HCT116 (cell line): ENCODE data around the gene RP9. TPM values are rescaled to one million over a fixed set of nuclear protein-coding genes. Genes with fewer than 3 reads are reported as not detected.

Source experiments
- ATAC-seq: fragments of 200-7000 bp; cut with Tn5 transposase; 2 replicates; pipeline ENCODE4 v1.9.1; 2020; ENCODE audit warnings: mild to moderate bottlenecking, moderate library complexity
- BruUV-seq: library from RNA; stranded (reverse); fragments of 400-500 nt; replicated peaks from 2 replicates; lab custom pipeline; 2021; lab: Mats Ljungman, UMichigan
- CTCF ChIA-PET: fragments of 300-600 bp; sonication (Branson Sonifier 250); formaldehyde crosslinking; loops from one replicate; lab custom pipeline; 2021; ENCODE audit warnings: antibody characterized with exemption; lab: Charles Lee
- POLR2A ChIA-PET: fragments of 300-600, 350-600 bp; sonication (Branson Sonifier 250); formaldehyde crosslinking; loops from one replicate; lab custom pipeline; 2021; ENCODE audit warnings: antibody characterized with exemption; lab: Charles Lee
- RAD21 ChIA-PET, 2 experiments: fragments of 300-600 bp; sonication (Branson Sonifier 250); formaldehyde crosslinking; loops; one replicate each; lab custom pipeline; 2023; ENCODE audit warnings: low total read pairs in 2 of 2; ENCODE audit not compliant: uncharacterized antibody in 2 of 2, unreplicated experiment in 2 of 2, low non-redundant PET in 1 of 2; lab: Charles Lee
- DNase-seq: peaks from one replicate; pipeline ENCODE4 v3.0.0-alpha.2; 2010; ENCODE audit warnings: low read depth, low spot score
- H2AFZ ChIP-seq: fragments of 200-600 bp; shearing (Covaris generic), sonication (generic); 2 replicates; pipeline ENCODE4 v1.6.1; 2017; ENCODE audit warnings: low read depth, mixed run types, mixed read lengths, antibody characterized with exemption, low read length; ENCODE audit not compliant: poor library complexity, severe bottlenecking
- H3K27ac ChIP-seq: 2 replicates; pipeline ENCODE4 v1.5.1; 2012; ENCODE audit warnings: low read depth, low read length
- H3K27me3 ChIP-seq: fragments of 200-600 bp; sonication (generic); 2 replicates; pipeline ENCODE4 v1.6.1; 2016; ENCODE audit warnings: mixed run types, low read length, mixed read lengths; ENCODE audit not compliant: insufficient read depth
- H3K36me3 ChIP-seq, 2 experiments: fragments of 200-500 bp in 1 of 2; fragments of 200-600 bp in 1 of 2; sonication (Bioruptor generic) in 1 of 2; sonication (generic) in 1 of 2; 2 replicates each; pipeline versions ENCODE4 v1.5.1 to v1.6.1; 2014 to 2016; ENCODE audit warnings: low read length in 2 of 2, inconsistent platforms in 1 of 2, mixed read lengths in 1 of 2, mixed run types in 1 of 2; ENCODE audit not compliant: insufficient read depth in 2 of 2, control insufficient read depth in 1 of 2
- H3K4me1 ChIP-seq, 2 experiments: fragments of 200-600 bp in 1 of 2; sonication (generic) in 1 of 2; 2 replicates each; pipeline versions ENCODE4 v1.5.1 to v1.6.1; 2012 to 2017; ENCODE audit warnings: low read length in 2 of 2, inconsistent platforms in 1 of 2, mild to moderate bottlenecking in 1 of 2, mixed read lengths in 1 of 2, mixed run types in 1 of 2, moderate library complexity in 1 of 2; ENCODE audit not compliant: insufficient read depth in 2 of 2, control insufficient read depth in 1 of 2
- H3K4me2 ChIP-seq: fragments of 200-600 bp; sonication (generic); 2 replicates; pipeline ENCODE4 v1.6.1; 2017; ENCODE audit warnings: mixed run types, low read length, mixed read lengths
- H3K4me3 ChIP-seq, 2 experiments: fragments of 200-600 bp in 1 of 2; sonication (generic) in 1 of 2; replicated peaks in 1 of 2; 2 replicates each; pipeline ENCODE4 v1.5.1; 2011 to 2016; ENCODE audit warnings: low read length in 2 of 2, control low read depth in 1 of 2, low read depth in 1 of 2, mild to moderate bottlenecking in 1 of 2, mixed read lengths in 1 of 2, mixed run types in 1 of 2
- H3K79me2 ChIP-seq: fragments of 200-600 bp; sonication (generic); 2 replicates; pipeline ENCODE4 v1.6.1; 2017; ENCODE audit warnings: mild to moderate bottlenecking, mixed run types, low read length, moderate library complexity, mixed read lengths; ENCODE audit not compliant: insufficient read depth
- H3K9ac ChIP-seq: fragments of 200-600 bp; sonication (generic); 2 replicates; pipeline ENCODE4 v1.6.1; 2016; ENCODE audit warnings: low read length, mixed read lengths
- H3K9me2 ChIP-seq: fragments of 200-600 bp; sonication (generic), shearing (Covaris generic); 2 replicates; pipeline ENCODE4 v1.6.1; 2017; ENCODE audit warnings: mixed run types, mild to moderate bottlenecking, moderate library complexity; ENCODE audit not compliant: insufficient read depth
- H3K9me3 ChIP-seq, 2 experiments: fragments of 200-500 bp in 1 of 2; fragments of 200-600 bp in 1 of 2; sonication (Bioruptor generic) in 1 of 2; sonication (generic) in 1 of 2; 2 replicates each; pipeline ENCODE4 v1.6.1; 2014 to 2017; ENCODE audit warnings: low read length in 2 of 2, mixed read lengths in 2 of 2, inconsistent platforms in 1 of 2, low read depth in 1 of 2, mild to moderate bottlenecking in 1 of 2, mixed run types in 1 of 2, moderate library complexity in 1 of 2; ENCODE audit not compliant: control insufficient read depth in 1 of 2, insufficient read depth in 1 of 2
- H4K20me1 ChIP-seq: fragments of 200-600 bp; sonication (generic), shearing (Covaris generic); 2 replicates; pipeline ENCODE4 v1.6.1; 2017; ENCODE audit warnings: mixed run types, mild to moderate bottlenecking, moderate library complexity; ENCODE audit not compliant: insufficient read depth
- CEBPB ChIP-seq: IDR thresholded peaks from 2 replicates; pipeline ENCODE4 v1.6.1; 2012; ENCODE audit warnings: low read depth
- ELF1 ChIP-seq: IDR thresholded peaks from 2 replicates; pipeline ENCODE4 v1.6.1; 2012; ENCODE audit warnings: low read depth, borderline replicate concordance
- EZH2 ChIP-seq: fragments of 200-600 bp; sonication (generic); IDR thresholded peaks from 2 replicates; pipeline ENCODE4 v1.6.1; 2017; ENCODE audit warnings: antibody characterized with exemption, mixed run types
- EZH2phosphoT487 ChIP-seq: fragments of 200-600 bp; IDR thresholded peaks from 2 replicates; pipeline ENCODE4 v1.6.1; 2018; ENCODE audit warnings: antibody characterized with exemption, borderline replicate concordance
- JUND ChIP-seq: IDR thresholded peaks from 2 replicates; pipeline ENCODE4 v1.6.1; 2012
- RAD21 ChIP-seq: IDR thresholded peaks from 2 replicates; pipeline ENCODE4 v1.6.1; 2012; ENCODE audit warnings: low read depth, mild to moderate bottlenecking
- REST ChIP-seq: IDR thresholded peaks from 2 replicates; pipeline ENCODE4 v1.6.1; 2012; ENCODE audit warnings: low read depth
- SIN3A ChIP-seq: IDR thresholded peaks from 2 replicates; pipeline ENCODE4 v1.6.1; 2012; ENCODE audit warnings: low read depth
- SRF ChIP-seq: IDR thresholded peaks from 2 replicates; pipeline ENCODE4 v1.6.1; 2012; ENCODE audit warnings: low read depth
- YY1 ChIP-seq: IDR thresholded peaks from 2 replicates; pipeline ENCODE4 v1.6.1; 2011; ENCODE audit warnings: low read length, low read depth, moderate library complexity, mild to moderate bottlenecking; ENCODE audit not compliant: insufficient replicate concordance; ENCODE audit errors: extremely low read depth
- ZFX ChIP-seq: fragments of 450-650 bp; IDR thresholded peaks from 2 replicates; pipeline ENCODE4 v1.6.1; 2017
- ZNF274 ChIP-seq: fragments of 200-500 bp; sonication (Bioruptor generic); IDR thresholded peaks from 2 replicates; pipeline ENCODE4 v1.6.1; 2014; ENCODE audit warnings: mild to moderate bottlenecking, low read depth, low read length, inconsistent platforms
- intact Hi-C: fragments of 100-400 bp; cut with micrococcal nuclease; formaldehyde crosslinking; loops from 2 replicates; pipeline ENCODE4 v1.10.0; 2022
- total RNA-seq: library from RNA; stranded (reverse); gene quantifications from one replicate; pipeline ENCODE4 v1.2.1, GENCODE V29; 2021; ENCODE audit not compliant: unreplicated experiment
- TF ChIP-seq, protein P1 (sequence below), 3 experiments: fragments of 200-600 bp in 1 of 3; sonication (generic) in 1 of 3; IDR thresholded peaks in 2 of 3; conservative IDR thresholded peaks in 1 of 3; 2 replicates each; pipeline ENCODE4 v1.5.1; 2012 to 2017; ENCODE audit warnings: low read depth in 2 of 3, low read length in 2 of 3, antibody characterized with exemption in 1 of 3, borderline replicate concordance in 1 of 3, control low read depth in 1 of 3, mild to moderate bottlenecking in 1 of 3, mixed read lengths in 1 of 3, mixed run types in 1 of 3, moderate library complexity in 1 of 3; ENCODE audit not compliant: insufficient read depth in 1 of 3

The RP9 gene
- total RNA-seq, 1 experiment from 2014 or later = 14.2 TPM

GRCh38 chr7:33152087-33152486 lies 42.9 kb upstream of the RP9 start:
- H3K36me3 ChIP-seq = no peaks in the 10 kb centered on the region
- ChIA-PET POLR2A (no interaction called here), RAD21 (no interaction called here), CTCF (no interaction called here)
- H3K27me3 ChIP-seq = no peaks in the 10 kb centered on the region
- no peaks in the 10 kb centered on the region for H3K9me3 ChIP-seq
- no peaks in the 10 kb centered on the region for H3K4me1 ChIP-seq
- H3K27ac ChIP-seq = no peak overlapping the region
- H3K4me3 ChIP-seq = no peak overlapping the region
- intact Hi-C loops = no loop called here
- no peaks in the 10 kb centered on the region for H3K79me2 ChIP-seq
- no TSS peak for BruUV-seq
- H4K20me1 ChIP-seq = no peaks in the 10 kb centered on the region
- no peak overlapping the region for H2AFZ ChIP-seq
- ATAC-seq (no peak), DNase-seq (no peak)
- TF ChIP-seq REST = no peak
- no peak for TF ChIP-seq SRF
- TF ChIP-seq SIN3A = no peak
- TF ChIP-seq ZNF274 = no peak
- TF ChIP-seq RAD21 = no peak
- TF ChIP-seq JUND = no peak
- no peak for TF ChIP-seq ZFX
- TF ChIP-seq ELF1 = no peak
- TF ChIP-seq YY1 = no peak
- TF ChIP-seq, protein P1, sequence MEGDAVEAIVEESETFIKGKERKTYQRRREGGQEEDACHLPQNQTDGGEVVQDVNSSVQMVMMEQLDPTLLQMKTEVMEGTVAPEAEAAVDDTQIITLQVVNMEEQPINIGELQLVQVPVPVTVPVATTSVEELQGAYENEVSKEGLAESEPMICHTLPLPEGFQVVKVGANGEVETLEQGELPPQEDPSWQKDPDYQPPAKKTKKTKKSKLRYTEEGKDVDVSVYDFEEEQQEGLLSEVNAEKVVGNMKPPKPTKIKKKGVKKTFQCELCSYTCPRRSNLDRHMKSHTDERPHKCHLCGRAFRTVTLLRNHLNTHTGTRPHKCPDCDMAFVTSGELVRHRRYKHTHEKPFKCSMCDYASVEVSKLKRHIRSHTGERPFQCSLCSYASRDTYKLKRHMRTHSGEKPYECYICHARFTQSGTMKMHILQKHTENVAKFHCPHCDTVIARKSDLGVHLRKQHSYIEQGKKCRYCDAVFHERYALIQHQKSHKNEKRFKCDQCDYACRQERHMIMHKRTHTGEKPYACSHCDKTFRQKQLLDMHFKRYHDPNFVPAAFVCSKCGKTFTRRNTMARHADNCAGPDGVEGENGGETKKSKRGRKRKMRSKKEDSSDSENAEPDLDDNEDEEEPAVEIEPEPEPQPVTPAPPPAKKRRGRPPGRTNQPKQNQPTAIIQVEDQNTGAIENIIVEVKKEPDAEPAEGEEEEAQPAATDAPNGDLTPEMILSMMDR (IDR thresholded peaks at IDR 0.05 in 2 of 3, conservative IDR thresholded peaks at IDR 0.05 in 1 of 3; ENCODE audit: borderline replicate concordance in 1 of 3, insufficient read depth in 1 of 3, low read depth in 2 of 3, low read length in 2 of 3) = no peak
- TF ChIP-seq CEBPB = no peak
- no peak for TF ChIP-seq EZH2phosphoT487
- TF ChIP-seq EZH2 = no peak
- no peak overlapping the region for H3K9ac ChIP-seq
- no peaks in the 10 kb centered on the region for H3K9me2 ChIP-seq
- no peak overlapping the region for H3K4me2 ChIP-seq
